WERI-Rb-1 (cell line): Measurements from ENCODE around the gene HIF3A.

Experiments
- DNase-seq: peaks from one replicate; pipeline ENCODE4 v3.0.0-alpha.2; 2020
- H3K27ac ChIP-seq: fragments of 250-450 bp; sonication (Bioruptor Pico); 2 replicates; pipeline ENCODE4 v1.5.1; 2020; ENCODE audit warnings: mild to moderate bottlenecking, moderate library complexity
- H3K27me3 ChIP-seq: fragments of 250-450 bp; sonication (Bioruptor Pico); 2 replicates; pipeline ENCODE4 v1.5.1; 2021; ENCODE audit warnings: mild to moderate bottlenecking, low read depth, moderate library complexity; ENCODE audit not compliant: insufficient read depth, severe bottlenecking
- H3K36me3 ChIP-seq: fragments of 250-450 bp; sonication (Bioruptor Pico); 2 replicates; pipeline ENCODE4 v1.5.1; 2020; ENCODE audit warnings: mild to moderate bottlenecking, moderate library complexity
- H3K4me3 ChIP-seq: 2 replicates; pipeline ENCODE4 v1.5.1; 2011; ENCODE audit warnings: low read depth, mild to moderate bottlenecking, control low read depth, low read length
- H3K9me3 ChIP-seq: fragments of 250-450 bp; sonication (Bioruptor Pico); 2 replicates; pipeline ENCODE4 v1.5.1; 2021; ENCODE audit warnings: mild to moderate bottlenecking, moderate library complexity; ENCODE audit not compliant: severe bottlenecking
- CTCF ChIP-seq: IDR thresholded peaks from 2 replicates; pipeline ENCODE4 v1.5.1; 2011; ENCODE audit warnings: low read depth, mild to moderate bottlenecking, control low read depth, inconsistent platforms, low read length

HIF3A gene

DNA sequence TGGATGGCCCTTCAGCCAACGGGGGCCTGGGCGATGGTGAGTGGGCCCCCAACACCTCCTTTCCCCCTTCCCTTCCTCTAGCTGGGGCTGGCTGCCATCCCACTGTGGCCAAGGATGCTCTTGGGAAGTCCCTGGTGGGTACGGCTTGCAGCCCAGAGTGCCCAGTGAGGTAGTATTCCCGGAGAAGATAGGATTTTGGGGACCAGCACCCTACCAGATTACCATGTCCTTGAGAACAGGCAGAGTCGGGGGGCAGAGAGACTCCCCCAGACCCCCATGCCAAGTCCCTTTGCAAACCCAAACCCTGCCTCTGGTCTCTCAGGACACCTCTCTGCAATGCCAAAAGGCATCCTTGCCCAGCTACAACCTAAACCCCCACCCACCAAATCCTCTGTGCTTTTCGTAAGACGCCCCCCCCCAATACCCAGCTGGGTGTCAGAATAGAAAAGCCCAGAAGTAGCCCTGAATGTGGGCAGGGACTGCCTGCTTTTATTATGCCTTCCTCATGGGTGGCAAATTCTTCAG is 1.7 kb downstream of the HIF3A start:
- H3K9me3 ChIP-seq = peaks cover 3% of the 10 kb centered on the region
- H3K27me3 ChIP-seq = no peaks in the 10 kb centered on the region
- no peak overlapping the region for H3K4me3 ChIP-seq
- no peak overlapping the region for H3K27ac ChIP-seq
- no peak for DNase-seq
- H3K36me3 ChIP-seq = no peaks in the 10 kb centered on the region
- TF ChIP-seq CTCF = no peak

- peaks cover 3% of the 10 kb centered on the region for H3K9me3 ChIP-seq
- no peaks in the 10 kb centered on the region for H3K36me3 ChIP-seq
- H3K4me3 ChIP-seq = no peak overlapping the region
- no peak overlapping the region for H3K27ac ChIP-seq
- no peaks in the 10 kb centered on the region for H3K27me3 ChIP-seq
- DNase-seq = no peak
- no peak for TF ChIP-seq CTCF
Observed at GRCh38 chr19:46299004-46299509, 2.2 kb downstream of the HIF3A start.

DNA sequence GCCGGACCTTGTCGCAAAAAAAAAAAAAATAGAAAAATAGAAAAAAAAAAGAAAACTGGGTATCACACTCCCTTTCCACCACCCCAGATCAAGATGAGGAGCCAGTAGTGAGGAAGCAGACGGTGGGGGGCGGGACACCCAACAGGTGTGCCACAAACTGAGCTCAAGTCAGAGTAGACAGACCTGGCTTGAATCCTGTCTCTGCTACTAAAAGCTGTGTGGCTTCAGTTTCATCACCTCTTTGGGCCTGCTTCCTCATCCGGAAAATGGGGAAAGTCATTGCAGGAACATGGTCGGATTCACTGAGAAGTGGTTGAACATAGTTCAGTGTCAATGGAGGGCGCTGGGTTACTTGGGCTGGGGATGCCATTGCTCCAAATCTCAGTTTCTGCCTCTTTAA is 2.9 kb downstream of the HIF3A start:
- no peak overlapping the region for H3K4me3 ChIP-seq
- H3K9me3 ChIP-seq = peaks cover 3% of the 10 kb centered on the region
- no peak for DNase-seq
- no peaks in the 10 kb centered on the region for H3K36me3 ChIP-seq
- H3K27ac ChIP-seq = no peak overlapping the region; the same call in none of the 2 replicates
- TF ChIP-seq CTCF = no peak
- no peaks in the 10 kb centered on the region for H3K27me3 ChIP-seq

DNA sequence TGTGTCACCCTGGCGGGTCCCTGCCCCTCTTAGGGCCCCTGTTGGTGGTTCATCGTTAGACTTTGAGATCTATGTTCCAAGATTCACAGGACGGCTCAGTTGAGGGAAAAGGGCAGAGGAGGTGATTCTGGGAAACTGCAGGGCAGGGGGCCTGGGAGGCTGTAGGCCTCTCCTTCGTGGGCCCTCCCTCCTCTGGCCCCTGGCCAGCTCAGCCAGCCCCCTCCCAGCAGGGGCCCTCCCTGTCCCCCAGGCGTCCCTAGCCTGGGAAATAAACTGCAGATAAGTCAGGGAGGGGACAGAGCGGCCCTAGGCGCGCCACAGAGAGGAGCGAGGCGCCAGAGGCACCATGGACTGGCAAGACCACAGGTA is 6.5 kb downstream of the HIF3A start:
- H3K9me3 ChIP-seq = peaks cover 5% of the 10 kb centered on the region
- H3K4me3 ChIP-seq = no peak overlapping the region
- H3K36me3 ChIP-seq = no peaks in the 10 kb centered on the region
- no peaks in the 10 kb centered on the region for H3K27me3 ChIP-seq
- no peak for DNase-seq
- TF ChIP-seq CTCF = no peak
- H3K27ac ChIP-seq = no peak overlapping the region

GRCh38 chr19:46303691-46304397 is 7.0 kb downstream of the HIF3A start:
- TF ChIP-seq CTCF = no peak
- H3K36me3 ChIP-seq = no peaks in the 10 kb centered on the region
- H3K4me3 ChIP-seq = no peak overlapping the region
- DNase-seq = peak; percentile 21
- H3K9me3 ChIP-seq = peaks cover 5% of the 10 kb centered on the region
- H3K27ac ChIP-seq = no peak overlapping the region
- H3K27me3 ChIP-seq = no peaks in the 10 kb centered on the region
